GM19468 (cell line): ENCODE measurements around the gene TTPAL.

Source experiments
- ATAC-seq: cut with Tn5 transposase; IDR thresholded peaks from one replicate; pipeline ENCODE4 v1.9.1; 2021; ENCODE audit warnings: mild to moderate bottlenecking, moderate library complexity, moderate number of reproducible peaks; ENCODE audit not compliant: unreplicated experiment; ENCODE audit errors: extremely low read depth

Gene TTPAL

DNA sequence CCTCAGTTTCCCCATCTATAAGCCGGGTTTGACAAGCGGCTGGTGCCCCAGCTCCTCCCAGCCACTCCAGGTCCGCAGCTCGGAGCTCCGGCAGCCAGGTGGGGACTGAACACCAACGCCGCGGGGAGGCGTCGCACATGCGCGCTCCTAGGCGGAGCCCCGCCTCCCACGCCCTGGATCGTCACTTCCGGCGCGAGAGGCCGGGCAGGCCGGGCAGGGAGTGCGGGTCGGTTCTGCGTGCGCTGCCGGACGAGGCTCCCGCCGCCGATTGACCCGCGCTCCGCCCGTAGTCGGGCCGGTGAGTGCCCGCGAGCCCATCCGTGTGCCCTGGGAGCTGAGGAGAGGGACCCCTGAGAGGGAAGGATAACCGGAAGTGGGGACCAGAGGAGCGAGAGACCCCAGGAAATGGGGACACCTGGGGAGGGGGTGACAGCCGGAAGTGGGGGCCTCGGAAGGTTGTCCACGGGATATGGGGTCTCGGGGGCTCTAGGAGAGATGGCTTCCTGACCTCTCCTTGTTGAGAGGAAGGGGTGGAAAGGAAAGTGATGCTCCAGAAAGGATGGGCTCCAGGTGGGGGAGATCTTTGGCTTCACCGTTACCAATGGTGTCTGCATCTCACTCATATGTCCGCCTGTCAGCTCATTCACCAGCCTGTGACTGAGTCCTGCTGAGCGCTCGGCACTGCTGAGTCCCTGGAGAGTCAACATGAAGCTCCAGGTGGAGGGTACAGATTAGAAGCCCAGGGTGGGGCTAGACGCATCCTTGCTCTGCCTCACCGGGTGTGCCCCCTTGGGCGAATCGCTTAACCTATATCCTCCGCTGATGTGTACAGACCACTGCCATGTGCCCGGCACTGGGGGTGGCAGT lies at the start of gene TTPAL:
Gene TTPAL (plus strand): TSS at position 181 of the 867 bp plus-strand sequence. CDS start 4,126 bp downstream, outside the sequence.
- peak; percentile 54 for ATAC-seq

GRCh38 chr20:44425923-44426322 lies 49.8 kb upstream of the TTPAL start:
- no peak for ATAC-seq

- no peak for ATAC-seq
Measured at GRCh38 chr20:44426879-44427790, 48.5 kb upstream of the TTPAL start.

- no peak for ATAC-seq
Measured at GRCh38 chr20:44427804-44428173, 47.9 kb upstream of the TTPAL start.

GRCh38 chr20:44428174-44429016 lies 47.3 kb upstream of the TTPAL start:
- ATAC-seq = no peak

GRCh38 chr20:44429017-44429339 lies 46.7 kb upstream of the TTPAL start:
- no peak for ATAC-seq

DNA sequence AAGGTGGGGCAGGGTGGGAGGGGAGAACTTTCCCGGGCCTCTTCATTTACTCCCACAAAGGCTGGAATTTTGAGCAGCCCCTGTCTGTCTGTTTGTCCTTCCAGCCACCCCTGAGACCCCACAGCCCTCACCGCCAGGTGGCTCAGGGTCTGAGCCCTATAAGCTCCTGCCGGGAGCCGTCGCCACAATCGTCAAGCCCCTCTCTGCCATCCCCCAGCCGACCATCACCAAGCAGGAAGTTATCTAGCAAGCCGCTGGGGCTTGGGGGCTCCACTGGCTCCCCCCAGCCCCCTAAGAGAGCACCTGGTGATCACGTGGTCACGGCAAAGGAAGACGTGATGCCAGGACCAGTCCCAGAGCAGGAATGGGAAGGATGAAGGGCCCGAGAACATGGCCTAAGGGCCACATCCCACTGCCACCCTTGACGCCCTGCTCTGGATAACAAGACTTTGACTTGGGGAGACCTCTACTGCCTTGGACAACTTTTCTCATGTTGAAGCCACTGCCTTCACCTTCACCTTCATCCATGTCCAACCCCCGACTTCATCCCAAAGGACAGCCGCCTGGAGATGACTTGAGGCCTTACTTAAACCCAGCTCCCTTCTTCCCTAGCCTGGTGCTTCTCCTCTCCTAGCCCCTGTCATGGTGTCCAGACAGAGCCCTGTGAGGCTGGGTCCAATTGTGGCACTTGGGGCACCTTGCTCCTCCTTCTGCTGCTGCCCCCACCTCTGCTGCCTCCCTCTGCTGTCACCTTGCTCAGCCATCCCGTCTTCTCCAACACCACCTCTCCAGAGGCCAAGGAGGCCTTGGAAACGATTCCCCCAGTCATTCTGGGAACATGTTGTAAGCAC lies 46.0 kb upstream of the TTPAL start:
- no peak for ATAC-seq

- no peak for ATAC-seq
Measured at GRCh38 chr20:44430270-44431065, 45.2 kb upstream of the TTPAL start.

GRCh38 chr20:44431118-44431501 lies 44.6 kb upstream of the TTPAL start:
- ATAC-seq = no peak

GRCh38 chr20:44431502-44432234 lies 44.0 kb upstream of the TTPAL start:
- no peak for ATAC-seq

DNA sequence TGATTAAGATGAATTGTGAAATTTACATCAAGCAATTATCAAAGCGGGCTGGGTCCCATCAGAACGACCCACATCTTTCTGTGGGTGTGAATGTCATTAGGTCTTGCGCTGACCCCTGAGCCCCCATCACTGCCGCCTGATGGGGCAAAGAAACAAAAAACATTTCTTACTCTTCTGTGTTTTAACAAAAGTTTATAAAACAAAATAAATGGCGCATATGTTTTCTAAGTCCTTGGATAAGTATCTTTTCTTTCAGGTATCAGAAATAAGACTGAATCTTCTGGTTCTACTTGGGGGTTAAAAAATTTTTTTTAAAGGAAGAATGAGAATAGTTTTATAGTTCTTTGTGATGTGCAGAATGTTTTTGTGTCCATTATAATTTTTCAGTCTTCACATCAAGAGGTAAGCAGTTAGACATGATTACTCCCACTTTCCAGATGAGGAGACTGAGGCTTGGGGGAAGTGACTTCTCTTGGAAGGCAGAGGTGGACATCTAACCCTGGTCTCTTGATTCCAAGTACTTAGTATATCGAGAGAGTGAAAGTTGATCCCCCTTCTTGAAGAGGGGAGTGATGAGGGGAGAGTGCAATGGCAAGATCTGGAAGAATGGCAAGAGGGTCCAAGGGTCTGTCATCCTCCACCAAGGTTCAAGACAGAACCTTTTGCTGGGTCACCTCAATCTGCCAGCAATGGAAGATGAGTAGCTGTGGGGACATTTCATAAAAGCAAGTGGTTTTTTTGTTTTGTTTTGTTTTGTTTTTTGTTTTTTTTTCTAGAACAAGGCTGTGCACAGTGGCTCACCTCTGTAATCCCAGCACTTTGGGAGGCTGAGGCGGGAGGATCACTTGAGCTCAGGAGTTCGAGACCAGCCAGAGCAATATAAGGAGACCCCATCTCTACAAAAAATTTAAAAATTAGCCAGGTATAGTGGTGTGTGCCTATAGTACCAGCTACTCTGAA lies 42.8 kb upstream of the TTPAL start:
- no peak for ATAC-seq

DNA sequence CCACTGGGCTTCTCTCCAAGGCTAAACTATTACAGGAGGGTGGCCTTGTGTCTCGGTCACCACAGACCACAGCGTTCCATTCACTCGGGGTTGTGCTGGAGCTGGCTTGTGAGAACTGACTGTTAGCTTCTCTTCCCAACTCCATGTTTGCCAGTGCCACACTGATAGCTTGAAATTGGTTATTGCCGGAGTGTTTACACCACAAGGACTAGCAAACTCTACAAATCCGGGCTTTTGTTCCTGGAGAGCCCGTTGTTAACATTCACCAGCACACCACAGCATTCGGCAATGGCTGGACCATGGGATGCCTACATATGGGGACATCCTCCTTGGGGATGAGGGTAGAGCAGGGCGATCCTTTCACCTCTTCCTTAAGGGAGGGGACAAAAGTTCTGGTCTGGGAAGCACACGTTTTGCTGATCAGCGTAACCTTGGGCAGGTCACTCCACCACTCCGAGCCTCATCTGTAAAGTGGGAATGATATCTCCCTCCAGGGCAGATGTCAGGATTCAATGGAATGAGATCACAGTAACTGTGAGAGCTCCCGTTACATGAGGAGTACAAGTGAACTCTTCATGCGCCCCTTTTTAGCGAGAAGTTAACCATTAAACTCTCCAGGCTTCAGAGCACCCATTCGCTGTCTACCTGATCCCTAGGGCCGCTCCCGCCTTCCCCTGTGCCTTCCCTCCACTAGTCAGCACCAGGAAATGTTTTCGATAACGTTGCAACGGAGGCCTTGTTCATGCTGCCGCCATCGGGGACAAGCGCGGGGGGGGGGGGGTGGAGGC lies 41.7 kb upstream of the TTPAL start:
- ATAC-seq = no peak

DNA sequence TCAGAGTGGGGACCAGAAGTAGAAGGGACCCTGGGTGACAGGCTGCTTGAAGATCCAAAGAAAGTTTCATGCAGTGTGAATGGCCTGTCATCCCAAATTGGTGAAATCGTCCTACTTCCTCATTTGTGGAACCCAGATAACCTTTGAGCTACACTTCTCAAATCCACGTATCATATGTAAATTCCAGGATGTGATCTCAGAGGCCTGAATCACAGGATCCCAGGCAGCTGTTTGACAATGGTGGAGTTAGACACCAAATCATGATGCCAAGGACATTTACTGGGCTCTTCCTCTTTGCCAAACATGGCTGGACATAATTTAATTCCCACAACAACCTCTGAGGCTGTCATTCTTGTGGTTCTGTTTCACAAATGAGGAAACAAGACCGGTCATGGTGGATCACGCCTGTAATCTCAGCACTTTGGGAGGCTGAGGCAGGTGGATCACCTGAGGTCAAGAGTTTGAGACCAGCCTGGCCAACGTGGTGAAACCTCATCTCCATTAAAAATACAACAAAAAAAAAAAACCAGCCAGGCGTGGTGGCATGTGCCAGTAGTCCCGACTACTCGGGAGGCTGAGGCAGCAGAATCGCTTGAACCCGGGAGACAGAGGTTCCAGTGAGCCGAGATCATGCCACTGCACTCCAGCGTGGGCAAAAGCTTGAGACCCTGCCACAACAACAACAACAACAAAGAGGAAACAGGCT lies 39.9 kb upstream of the TTPAL start:
- no peak for ATAC-seq

DNA sequence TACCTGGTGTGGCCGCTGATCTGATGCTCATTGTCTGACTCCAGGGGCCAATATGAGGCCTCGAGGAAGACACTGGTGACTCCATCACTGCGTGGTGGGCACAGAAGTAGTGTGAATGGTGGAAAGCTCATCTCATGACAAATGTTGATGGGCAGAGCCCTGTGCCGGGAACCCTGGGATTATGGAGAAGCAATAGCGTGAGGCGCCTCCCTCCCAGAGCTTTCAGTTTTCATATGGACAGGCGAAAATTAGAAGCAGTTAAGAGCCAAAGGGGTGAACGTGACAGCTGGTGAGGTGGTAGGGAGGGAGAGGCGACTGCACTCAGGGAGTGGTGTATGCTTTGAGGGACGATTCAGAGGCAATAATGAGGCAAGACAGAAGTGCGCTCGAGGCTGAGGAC lies 39.3 kb upstream of the TTPAL start:
- ATAC-seq = no peak

- ATAC-seq = no peak
Measured at GRCh38 chr20:44437497-44437896, 38.2 kb upstream of the TTPAL start.

DNA sequence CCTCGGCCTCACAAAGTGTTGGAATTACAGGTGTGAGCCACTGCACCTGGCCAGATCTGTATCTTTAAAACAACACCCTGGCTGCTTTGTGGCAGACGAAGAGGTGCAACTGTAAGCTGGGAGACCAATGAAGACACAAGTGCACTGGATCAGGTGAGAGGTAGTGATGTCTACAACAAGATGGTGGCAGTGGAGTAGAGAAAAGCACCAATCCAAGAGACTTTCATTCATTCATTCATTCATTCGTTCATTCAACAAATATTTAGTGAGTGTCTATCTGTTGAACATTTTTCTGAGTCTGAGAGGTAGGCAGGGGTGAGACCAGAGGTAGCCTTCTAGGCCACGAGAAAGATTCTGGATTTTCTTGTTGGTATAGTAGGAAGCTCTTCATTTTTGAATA lies 36.9 kb upstream of the TTPAL start:
- no peak for ATAC-seq
